ENCODE measurements around the gene TNS3. TPM values are rescaled to one million over a fixed set of nuclear protein-coding genes. Genes with fewer than 3 reads are reported as not detected.

Gene TNS3
- total RNA-seq, 1 experiment from 2014 or later: 533 TPM

GRCh38 chr7:47318395-47319182, 263.3 kb downstream of the TNS3 start:
- in situ Hi-C loops (cut with HindIII; ENCODE audit: low pct_unique_long_range_greater_than_20kb, low sequenced_read_pairs) (no loop called here), intact Hi-C loops (cut with micrococcal nuclease; ENCODE audit: unreplicated experiment) (no loop called here)
- DNase-seq (ENCODE audit: low read depth, low spot score): no peak
- no peak for ATAC-seq
- no peaks in the 10 kb centered on the region for H3K9me3 ChIP-seq (ENCODE audit: control insufficient read depth, insufficient read depth, low read depth, low read length)
- BruUV-seq (replicated peaks): no TSS peak
- POLR2A ChIA-PET: no interaction called here
- H3K4me1 ChIP-seq (ENCODE audit: control insufficient read depth, insufficient read depth, low read length): peaks cover 14% of the 10 kb centered on the region
- TF ChIP-seq POLR2AphosphoS5 (IDR thresholded peaks at IDR 0.05; ENCODE audit: low read depth, low read length) (peak; percentile 52; the same call in 1 of the 2 replicates), SIN3A (IDR thresholded peaks at IDR 0.05; ENCODE audit: borderline replicate concordance, insufficient read depth, low read depth, low read length) (no peak)
- H3K27me3 ChIP-seq (ENCODE audit: control insufficient read depth, insufficient read depth, low read length): no peaks in the 10 kb centered on the region
- peaks cover 52% of the 10 kb centered on the region for H3K36me3 ChIP-seq (ENCODE audit: control insufficient read depth, insufficient read depth, low read length)
- no peak overlapping the region for H3K27ac ChIP-seq (ENCODE audit: low read length)
- H3K4me3 ChIP-seq (ENCODE audit: low read depth in 2 of 2, low read length in 2 of 2): no peak overlapping the region
- CTCF ChIA-PET: no interaction called here

GRCh38 chr7:47317487-47317886, 264.4 kb downstream of the TNS3 start:
- H3K4me3 ChIP-seq (ENCODE audit: low read depth in 2 of 2, low read length in 2 of 2): no peak overlapping the region
- DNase-seq (ENCODE audit: low read depth, low spot score): no peak
- no peaks in the 10 kb centered on the region for H3K27me3 ChIP-seq (ENCODE audit: control insufficient read depth, insufficient read depth, low read length)
- intact Hi-C loops (cut with micrococcal nuclease; ENCODE audit: unreplicated experiment): no loop called here
- CTCF ChIA-PET: no interaction called here
- in situ Hi-C loops (cut with HindIII; ENCODE audit: low pct_unique_long_range_greater_than_20kb, low sequenced_read_pairs): no loop called here
- no peaks in the 10 kb centered on the region for H3K9me3 ChIP-seq (ENCODE audit: control insufficient read depth, insufficient read depth, low read depth, low read length)
- no peak for ATAC-seq
- TF ChIP-seq CTCF (IDR thresholded peaks at IDR 0.05) (no peak), REST (IDR thresholded peaks at IDR 0.05; ENCODE audit: insufficient read depth in 1 of 2, low read depth in 2 of 2, low read length in 1 of 2) (no peak), SIN3A (IDR thresholded peaks at IDR 0.05; ENCODE audit: borderline replicate concordance, insufficient read depth, low read depth, low read length) (no peak), POLR2AphosphoS5 (IDR thresholded peaks at IDR 0.05; ENCODE audit: low read depth, low read length) (no peak), TCF7L2 (IDR thresholded peaks at IDR 0.05; ENCODE audit: low read depth, low read length) (no peak)
- H3K4me1 ChIP-seq (ENCODE audit: control insufficient read depth, insufficient read depth, low read length): peaks cover 11% of the 10 kb centered on the region
- peaks cover 51% of the 10 kb centered on the region for H3K36me3 ChIP-seq (ENCODE audit: control insufficient read depth, insufficient read depth, low read length)
- POLR2A ChIA-PET: no interaction called here
- 0 out of 2 replicates have a peak overlapping the region, but pooled peaks have one; percentile 7 for H3K27ac ChIP-seq (ENCODE audit: low read length)
- BruUV-seq (replicated peaks): no TSS peak
